Measurements from ENCODE around the gene LRCOL1. TPM values are rescaled to one million over a fixed set of nuclear protein-coding genes. Genes with fewer than 3 reads are reported as not detected.
A peak's percentile ranks its signal among the peaks of the same experiment; 100 is the strongest.

Gene LRCOL1
- total and polyA plus RNA-seq, 2 of the 13 experiments (the other 11 are each of a cell fraction or from before 2014, with no cell fraction given) = not detected

DNA sequence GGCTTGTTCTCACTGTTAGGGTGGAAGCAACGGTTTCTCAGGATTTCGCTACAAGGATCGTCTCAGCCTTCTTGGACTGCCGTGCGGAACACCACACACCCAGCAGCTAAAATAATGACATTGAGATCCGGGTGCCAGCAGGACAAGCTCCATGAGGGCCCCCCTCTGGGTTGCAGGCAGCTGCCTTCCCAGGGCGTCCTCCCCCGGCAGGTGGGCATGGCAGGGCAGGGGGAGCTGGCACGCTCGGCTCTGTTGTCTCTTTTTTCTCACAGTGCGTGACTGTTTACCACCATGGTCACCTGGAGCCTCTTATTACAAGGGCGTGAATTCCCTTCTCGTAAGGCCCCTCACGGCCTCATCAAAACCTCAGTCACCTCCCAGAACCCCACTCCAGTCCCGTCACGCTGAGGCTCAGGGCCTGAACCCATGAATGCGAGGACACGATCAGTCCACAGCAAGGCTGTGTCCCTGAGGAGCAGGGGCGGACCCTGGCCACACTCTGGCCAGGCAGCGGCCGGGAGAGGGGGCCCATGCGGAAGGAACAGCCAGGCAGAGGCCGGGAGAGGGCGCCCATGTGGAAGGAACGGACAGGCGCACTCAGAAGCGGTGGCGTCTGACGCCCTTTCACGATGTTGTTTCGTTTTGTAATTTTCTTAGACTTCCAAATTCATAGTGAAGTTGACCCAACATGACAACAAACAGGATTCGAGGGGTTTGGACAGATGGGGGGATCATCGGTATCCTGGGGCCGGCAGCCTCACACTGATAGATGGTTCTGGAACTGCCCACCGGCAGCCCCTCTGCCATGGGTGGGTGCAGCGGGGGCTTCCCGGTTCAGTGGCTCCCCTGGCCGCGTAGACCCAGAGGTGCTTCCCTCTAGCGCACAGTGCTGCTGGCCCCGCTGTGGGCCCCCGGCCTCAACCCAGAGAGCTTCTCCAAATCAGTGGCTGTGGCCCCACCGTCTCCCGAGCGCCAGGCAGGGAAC, 10.0 kb downstream of the LRCOL1 start (continued):
- no peak for TF ChIP-seq KIAA2018 (CRISPR knock-in tag; IDR thresholded peaks at IDR 0.05; ENCODE audit: borderline replicate concordance)
- TF ChIP-seq HOXA5 (CRISPR knock-in tag; IDR thresholded peaks at IDR 0.05) = peak; percentile 50; the same call in 1 of the 2 replicates
- TF ChIP-seq AGO2 (optimal IDR thresholded peaks at IDR 0.05; ENCODE audit: low read depth, low read length) = no peak
- 0 out of 2 replicates have a peak, but pooled peaks have one; percentile 19 for TF ChIP-seq CBFB (CRISPR knock-in tag; IDR thresholded peaks at IDR 0.05)
- peak; percentile 68 for TF ChIP-seq KAT8 (CRISPR knock-in tag; IDR thresholded peaks at IDR 0.05)
- peak; percentile 42 for TF ChIP-seq TEAD3 (CRISPR knock-in tag; optimal IDR thresholded peaks at IDR 0.05; ENCODE audit: borderline replicate concordance)
- TF ChIP-seq ZFP36L2 (CRISPR knock-in tag; IDR thresholded peaks at IDR 0.05) = 0 out of 2 replicates have a peak, but pooled peaks have one; percentile 45
- no peak for TF ChIP-seq TRIM24 (CRISPR knock-in tag; IDR thresholded peaks at IDR 0.05)
- peak; percentile 87 for TF ChIP-seq KDM2A (CRISPR knock-in tag; IDR thresholded peaks at IDR 0.05; ENCODE audit: borderline replicate concordance, low read depth)
- 0 out of 2 replicates have a peak, but pooled peaks have one; percentile 10 for TF ChIP-seq SOX5 (CRISPR knock-in tag; IDR thresholded peaks at IDR 0.05; ENCODE audit: borderline replicate concordance)
- TF ChIP-seq KDM3A (CRISPR knock-in tag; IDR thresholded peaks at IDR 0.05; ENCODE audit: low read depth) = peak; percentile 76
- peak; percentile 22; the same call in 1 of the 2 replicates for TF ChIP-seq ZNF354B (CRISPR knock-in tag; IDR thresholded peaks at IDR 0.05)

All from HepG2 (cell line).